HepG2 (cell line): Measurements from ENCODE around the gene MRPL14.

Experiments
- ESRRA ChIP-seq: sonication (generic); formaldehyde crosslinking; IDR thresholded peaks from 2 replicates; pipeline ENCODE4 v1.5.1; 2020; ENCODE audit warnings: mild to moderate bottlenecking, low read depth, missing genetic modification reagents
- NR2C2 ChIP-seq: sonication (generic); formaldehyde crosslinking; IDR thresholded peaks from 2 replicates; pipeline ENCODE4 v1.4.0; 2020; ENCODE audit warnings: missing genetic modification reagents, mild to moderate bottlenecking, moderate library complexity, borderline replicate concordance
- POLR2A ChIP-seq, 2 experiments: IDR thresholded peaks; 2 replicates each; pipeline ENCODE4 v1.6.1; 2011; ENCODE audit warnings: low read depth in 2 of 2, low read length in 2 of 2, mild to moderate bottlenecking in 1 of 2, moderate library complexity in 1 of 2; ENCODE audit not compliant: insufficient read depth in 1 of 2
- RBM22 ChIP-seq: fragments of 200-400 bp; formaldehyde crosslinking; optimal IDR thresholded peaks from 2 replicates; pipeline ENCODE3; 2017; ENCODE audit warnings: mild to moderate bottlenecking, low read length, moderate library complexity
- ZNF629 ChIP-seq: sonication (generic); formaldehyde crosslinking; conservative IDR thresholded peaks from 2 replicates; pipeline ENCODE4 v1.5.0; 2020; ENCODE audit warnings: missing genetic modification reagents
- TF ChIP-seq, protein P1 (sequence below): sonication (generic); formaldehyde crosslinking; IDR thresholded peaks from 2 replicates; pipeline ENCODE4 v1.5.0; 2020; ENCODE audit warnings: mild to moderate bottlenecking, missing genetic modification reagents, moderate library complexity
- TF ChIP-seq, protein P2 (sequence below): sonication (generic); formaldehyde crosslinking; conservative IDR thresholded peaks from 2 replicates; pipeline ENCODE4 v1.4.0; 2020; ENCODE audit warnings: missing genetic modification reagents

DNA sequence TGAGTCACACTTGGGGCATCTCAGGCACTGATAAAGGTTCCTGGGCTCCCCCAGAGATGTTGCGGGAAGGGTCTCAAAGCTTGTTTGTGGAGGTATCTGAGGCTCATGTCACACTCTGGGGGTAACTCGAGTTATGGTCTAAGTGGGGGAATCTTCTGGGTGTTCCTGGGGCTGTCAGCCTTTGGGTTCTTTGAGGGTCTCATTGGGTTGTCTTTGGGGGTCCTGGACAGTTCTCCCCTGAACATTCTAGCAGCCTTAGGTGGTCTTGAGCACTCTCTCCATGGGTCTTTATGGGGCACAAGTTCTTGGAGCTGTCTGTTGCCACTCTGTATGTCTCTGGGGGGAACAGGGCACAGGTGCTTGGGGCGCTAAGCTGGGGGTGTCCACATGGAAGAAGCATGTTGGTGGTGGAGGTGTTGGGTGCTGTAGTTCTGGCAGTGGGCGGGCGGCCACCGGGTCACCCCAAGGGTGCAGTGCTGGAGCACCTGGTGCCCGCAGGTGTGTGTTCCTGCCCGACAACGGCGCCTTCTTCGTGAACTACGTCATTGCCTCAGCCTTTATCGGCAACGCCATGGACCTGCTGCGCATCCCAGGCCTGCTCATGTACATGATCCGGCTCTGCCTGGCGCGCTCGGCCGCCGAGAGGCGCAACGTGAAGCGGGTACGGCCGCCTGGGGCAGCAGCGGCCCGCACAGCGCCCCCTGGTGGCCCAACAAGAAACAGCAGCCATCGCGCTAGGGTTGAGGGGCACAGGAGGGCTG lies 24.3 kb upstream of the MRPL14 start:
- TF ChIP-seq, protein P1, sequence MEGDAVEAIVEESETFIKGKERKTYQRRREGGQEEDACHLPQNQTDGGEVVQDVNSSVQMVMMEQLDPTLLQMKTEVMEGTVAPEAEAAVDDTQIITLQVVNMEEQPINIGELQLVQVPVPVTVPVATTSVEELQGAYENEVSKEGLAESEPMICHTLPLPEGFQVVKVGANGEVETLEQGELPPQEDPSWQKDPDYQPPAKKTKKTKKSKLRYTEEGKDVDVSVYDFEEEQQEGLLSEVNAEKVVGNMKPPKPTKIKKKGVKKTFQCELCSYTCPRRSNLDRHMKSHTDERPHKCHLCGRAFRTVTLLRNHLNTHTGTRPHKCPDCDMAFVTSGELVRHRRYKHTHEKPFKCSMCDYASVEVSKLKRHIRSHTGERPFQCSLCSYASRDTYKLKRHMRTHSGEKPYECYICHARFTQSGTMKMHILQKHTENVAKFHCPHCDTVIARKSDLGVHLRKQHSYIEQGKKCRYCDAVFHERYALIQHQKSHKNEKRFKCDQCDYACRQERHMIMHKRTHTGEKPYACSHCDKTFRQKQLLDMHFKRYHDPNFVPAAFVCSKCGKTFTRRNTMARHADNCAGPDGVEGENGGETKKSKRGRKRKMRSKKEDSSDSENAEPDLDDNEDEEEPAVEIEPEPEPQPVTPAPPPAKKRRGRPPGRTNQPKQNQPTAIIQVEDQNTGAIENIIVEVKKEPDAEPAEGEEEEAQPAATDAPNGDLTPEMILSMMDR (CRISPR knock-in tag) = peak; percentile 100
- TF ChIP-seq, protein P2, sequence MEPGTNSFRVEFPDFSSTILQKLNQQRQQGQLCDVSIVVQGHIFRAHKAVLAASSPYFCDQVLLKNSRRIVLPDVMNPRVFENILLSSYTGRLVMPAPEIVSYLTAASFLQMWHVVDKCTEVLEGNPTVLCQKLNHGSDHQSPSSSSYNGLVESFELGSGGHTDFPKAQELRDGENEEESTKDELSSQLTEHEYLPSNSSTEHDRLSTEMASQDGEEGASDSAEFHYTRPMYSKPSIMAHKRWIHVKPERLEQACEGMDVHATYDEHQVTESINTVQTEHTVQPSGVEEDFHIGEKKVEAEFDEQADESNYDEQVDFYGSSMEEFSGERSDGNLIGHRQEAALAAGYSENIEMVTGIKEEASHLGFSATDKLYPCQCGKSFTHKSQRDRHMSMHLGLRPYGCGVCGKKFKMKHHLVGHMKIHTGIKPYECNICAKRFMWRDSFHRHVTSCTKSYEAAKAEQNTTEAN (CRISPR knock-in tag) = no peak
- no peak for TF ChIP-seq RBM22
- no peak for TF ChIP-seq NR2C2
- no peak for TF ChIP-seq ESRRA (CRISPR knock-in tag)
- TF ChIP-seq ZNF629 (CRISPR knock-in tag) = no peak
- TF ChIP-seq POLR2A (IDR thresholded peaks at IDR 0.05; ENCODE audit: insufficient read depth in 1 of 2, low read depth in 2 of 2, low read length in 2 of 2) = no peak
